Right lobe of liver (tissue), 4 donors: ENCODE results near the gene ATP6V0A1.

Source experiments
- CTCF ChIP-seq, 4 donors: fragments of 200-600 bp in 3 of 4; fragments of 450-650 bp in 1 of 4; IDR thresholded peaks; one replicate each; pipeline versions ENCODE4 v1.5.1 to v1.8.0; 2016 to 2022; ENCODE audit warnings: antibody characterized with exemption in 4 of 4, mild to moderate bottlenecking in 2 of 4
- POLR2A ChIP-seq: fragments of 450-650 bp; IDR thresholded peaks from one replicate; pipeline ENCODE4 v1.6.1; 2017; ENCODE audit warnings: antibody characterized with exemption, mild to moderate bottlenecking
- donor health status: DM: no; HTN: no; CAD: no.
- donor health status: DM: no; HTN: no; CAD: no.
- donor health status: DM: no; HTN: yes; CAD: no.

GRCh38 chr17:42436391-42436790, 22.3 kb upstream of the ATP6V0A1 start:
- TF ChIP-seq CTCF (IDR thresholded peaks at IDR 0.05) (no peak), POLR2A (no peak)
